HepG2 (cell line): Measurements from ENCODE around the gene MYADML2. TPM values are rescaled to one million over a fixed set of nuclear protein-coding genes. Genes with fewer than 3 reads are reported as not detected.

Experiments used
- AFF4 ChIP-seq: sonication (generic); formaldehyde crosslinking; IDR thresholded peaks from 2 replicates; pipeline ENCODE4 v1.4.0; 2020; ENCODE audit warnings: missing genetic modification reagents
- ARID2 ChIP-seq: sonication (generic); formaldehyde crosslinking; IDR thresholded peaks from 2 replicates; pipeline ENCODE4 v1.8.1; 2022; ENCODE audit warnings: mild to moderate bottlenecking, missing genetic modification reagents, borderline replicate concordance
- FOSL2 ChIP-seq: sonication (generic); formaldehyde crosslinking; IDR thresholded peaks from 2 replicates; pipeline ENCODE4 v1.4.0; 2020; ENCODE audit warnings: missing genetic modification reagents
- HDAC6 ChIP-seq: fragments of 200-600 bp; sonication (generic); IDR thresholded peaks from 2 replicates; pipeline ENCODE4 v1.7.0; 2017; ENCODE audit warnings: mild to moderate bottlenecking, antibody characterized with exemption, low read length, low read depth
- KLF6 ChIP-seq: IDR thresholded peaks from 2 replicates; pipeline ENCODE4 v1.8.0; 2016; ENCODE audit warnings: missing biosample characterization, missing genetic modification reagents
- MAFG ChIP-seq: sonication (generic); formaldehyde crosslinking; IDR thresholded peaks from 2 replicates; pipeline ENCODE4 v1.5.1; 2020; ENCODE audit warnings: mild to moderate bottlenecking, missing genetic modification reagents
- MED13 ChIP-seq: sonication (generic); formaldehyde crosslinking; IDR thresholded peaks from 2 replicates; pipeline ENCODE4 v1.5.0; 2020; ENCODE audit warnings: missing genetic modification reagents
- MEIS1 ChIP-seq: sonication (generic); formaldehyde crosslinking; IDR thresholded peaks from 2 replicates; pipeline ENCODE4 v1.9.0; 2021; ENCODE audit warnings: mild to moderate bottlenecking, missing genetic modification reagents, moderate library complexity, borderline replicate concordance
- RFXAP ChIP-seq: sonication (generic); formaldehyde crosslinking; IDR thresholded peaks from 2 replicates; pipeline ENCODE4 v1.4.0; 2020; ENCODE audit warnings: missing genetic modification reagents, borderline replicate concordance
- RNF2 ChIP-seq: fragments of 450-650 bp; conservative IDR thresholded peaks from 2 replicates; pipeline ENCODE4 v1.6.1; 2016; ENCODE audit warnings: low read depth
- SKIL ChIP-seq: sonication (generic); formaldehyde crosslinking; IDR thresholded peaks from 2 replicates; pipeline ENCODE4 v1.8.0; 2022; ENCODE audit warnings: missing genetic modification reagents, mild to moderate bottlenecking, moderate library complexity, borderline replicate concordance
- SYNCRIP ChIP-seq: fragments of 200-400 bp; formaldehyde crosslinking; IDR thresholded peaks from 2 replicates; pipeline ENCODE4 v1.6.1; 2018; ENCODE audit warnings: mild to moderate bottlenecking, low read depth, low read length; ENCODE audit not compliant: insufficient read depth
- TRAFD1 ChIP-seq: sonication (generic); formaldehyde crosslinking; IDR thresholded peaks from 2 replicates; pipeline ENCODE4 v1.5.1; 2020; ENCODE audit warnings: missing genetic modification reagents, mild to moderate bottlenecking, borderline replicate concordance
- YEATS4 ChIP-seq: sonication (generic); formaldehyde crosslinking; IDR thresholded peaks from 2 replicates; pipeline ENCODE4 v1.4.0; 2020; ENCODE audit warnings: missing genetic modification reagents, borderline replicate concordance
- ZNF10 ChIP-seq: sonication (generic); formaldehyde crosslinking; IDR thresholded peaks from 2 replicates; pipeline ENCODE4 v1.4.0; 2020; ENCODE audit warnings: mild to moderate bottlenecking, low read depth, missing genetic modification reagents, borderline replicate concordance
- ZNF136 ChIP-seq: sonication (generic); formaldehyde crosslinking; IDR thresholded peaks from 2 replicates; pipeline ENCODE4 v1.8.1; 2022; ENCODE audit warnings: low read depth, mild to moderate bottlenecking, moderate library complexity, missing genetic modification reagents
- ZNF263 ChIP-seq: sonication (generic); formaldehyde crosslinking; IDR thresholded peaks from 2 replicates; pipeline ENCODE4 v1.4.0; 2020; ENCODE audit warnings: missing genetic modification reagents
- ZNF333 ChIP-seq: sonication (generic); formaldehyde crosslinking; IDR thresholded peaks from 2 replicates; pipeline ENCODE4 v1.4.0; 2020; ENCODE audit warnings: mild to moderate bottlenecking, missing genetic modification reagents, borderline replicate concordance
- ZNF7 ChIP-seq: IDR thresholded peaks from 2 replicates; pipeline ENCODE4 v1.6.1; 2016; ENCODE audit warnings: missing biosample characterization, missing genetic modification reagents
- ZNF761 ChIP-seq: sonication (generic); formaldehyde crosslinking; conservative IDR thresholded peaks from 2 replicates; pipeline ENCODE4 v1.4.0; 2020; ENCODE audit warnings: mild to moderate bottlenecking, missing genetic modification reagents
- ZSCAN9 ChIP-seq: IDR thresholded peaks from 2 replicates; pipeline ENCODE4 v1.6.1; 2016; ENCODE audit warnings: borderline replicate concordance
- polyA plus RNA-seq, 8 experiments: library from polyadenylated mRNA; depleted of rRNA in 3 of 8; stranded (reverse) in 7 of 8; unstranded in 1 of 8; fragments of >200 nt; fragmentation: Illumina TruSeq in 4 of 8; extraction: Trizol in 4 of 8; gene quantifications; 2 replicates each; pipeline versions ENCODE4 v1.2.1 to v1.2.3, GENCODE V29; 2011 to 2016; ENCODE audit warnings: low read depth in 4 of 8, missing spikeins in 1 of 8, mixed read lengths in 1 of 8; ENCODE audit not compliant: insufficient read depth in 1 of 8
- total RNA-seq, 5 experiments: library from RNA; depleted of rRNA; stranded (reverse); fragments of >200 nt; fragmentation: Illumina TruSeq; extraction: Trizol; gene quantifications; 2 replicates each; pipeline ENCODE4 v1.2.3, GENCODE V29; 2016; ENCODE audit warnings: low read depth in 1 of 5

MYADML2 gene
- total and polyA plus RNA-seq, 2 of the 13 experiments (the other 11 are each of a cell fraction or from before 2014, with no cell fraction given), result not detected

GRCh38 chr17:81927653-81928543, 19.1 kb downstream of the MYADML2 start, which contains the start of gene MAFG (continued):
- 0 out of 2 replicates have a peak, but pooled peaks have one; percentile 16 for TF ChIP-seq FOSL2 (CRISPR knock-in tag)
- peak; percentile 85 for TF ChIP-seq MED13 (CRISPR knock-in tag)
- TF ChIP-seq RFXAP (CRISPR knock-in tag), result 0 out of 2 replicates have a peak, but pooled peaks have one; percentile 72
- no peak for TF ChIP-seq SYNCRIP
- TF ChIP-seq MAFG, result no peak
- no peak for TF ChIP-seq ZNF10 (CRISPR knock-in tag)
- TF ChIP-seq ZSCAN9 (CRISPR knock-in tag), result 0 out of 2 replicates have a peak, but pooled peaks have one; percentile 17
- TF ChIP-seq ZNF333, result peak; percentile 80
- TF ChIP-seq ZNF7 (CRISPR knock-in tag), result no peak
- TF ChIP-seq AFF4, result 0 out of 2 replicates have a peak, but pooled peaks have one; percentile 34
- TF ChIP-seq MEIS1 (CRISPR knock-in tag), result peak; percentile 69; the same call in 1 of the 2 replicates
- peak; percentile 18; the same call in 1 of the 2 replicates for TF ChIP-seq ARID2 (CRISPR knock-in tag)
- 0 out of 2 replicates have a peak, but pooled peaks have one; percentile 56 for TF ChIP-seq RNF2
- peak; percentile 78 for TF ChIP-seq ZNF761 (CRISPR knock-in tag)
- TF ChIP-seq HDAC6, result no peak
- TF ChIP-seq SKIL (CRISPR knock-in tag), result peak; percentile 59; the same call in 1 of the 2 replicates
- no peak for TF ChIP-seq TRAFD1 (CRISPR knock-in tag)
- TF ChIP-seq KLF6 (CRISPR knock-in tag), result no peak; the same call in 1 of the 2 replicates
- TF ChIP-seq ZNF263 (CRISPR knock-in tag), result peak; percentile 62
- TF ChIP-seq ZNF136 (CRISPR knock-in tag), result peak; percentile 55; the same call in 1 of the 2 replicates
- TF ChIP-seq YEATS4 (CRISPR knock-in tag), result peak; percentile 91; the same call in 1 of the 2 replicates
